Gastrocnemius medialis (tissue), 4 donors: ENCODE measurements around the gene HERC6. TPM values are rescaled to one million over a fixed set of nuclear protein-coding genes. Genes with fewer than 3 reads are reported as not detected.
A peak's percentile ranks its signal among the peaks of the same experiment; 100 is the strongest.

ENCODE experiments used
- ATAC-seq, 2 donors: fragments of 150-250 bp; one replicate each; pipeline ENCODE4 v1.9.1; 2016
- DNase-seq, 2 donors: peaks; one replicate each; pipeline ENCODE4 v3.0.0-alpha.2; 2019
- H3K27ac ChIP-seq, 4 donors: fragments of 200-600 bp; sonication (generic); 1 replicate in 1 of 4; 2 replicates in 3 of 4; pipeline ENCODE4 v1.5.1; 2016 to 2018; ENCODE audit warnings: mild to moderate bottlenecking in 2 of 4, moderate library complexity in 1 of 4
- H3K27me3 ChIP-seq, 3 donors: fragments of 200-600 bp; sonication (generic) in 2 of 3; 1 replicate in 1 of 3; 2 replicates in 2 of 3; pipeline versions ENCODE4 v1.5.1 to v1.6.0; 2016 to 2019; ENCODE audit warnings: mild to moderate bottlenecking in 1 of 3, moderate library complexity in 1 of 3
- H3K36me3 ChIP-seq, 2 donors: fragments of 200-600 bp; sonication (generic) in 1 of 2; one replicate each; pipeline ENCODE4 v1.5.1; 2017 to 2018
- H3K4me1 ChIP-seq, 2 donors: fragments of 200-600 bp; sonication (generic) in 1 of 2; one replicate each; pipeline ENCODE4 v1.5.1; 2016 to 2017; ENCODE audit warnings: mild to moderate bottlenecking in 2 of 2
- H3K4me3 ChIP-seq, 4 donors: fragments of 200-600 bp; sonication (generic) in 3 of 4; 1 replicate in 1 of 4; 2 replicates in 3 of 4; pipeline ENCODE4 v1.5.1; 2016 to 2019; ENCODE audit warnings: mild to moderate bottlenecking in 2 of 4
- H3K9me3 ChIP-seq, 3 donors: fragments of 200-600 bp; sonication (generic) in 2 of 3; 1 replicate in 1 of 3; 2 replicates in 2 of 3; pipeline ENCODE4 v1.5.1; 2016 to 2019
- CTCF ChIP-seq, 5 experiments: fragments of 450-650 bp in 3 of 5; fragments of 200-600 bp in 2 of 5; sonication (generic) in 2 of 5; IDR thresholded peaks in 4 of 5; conservative IDR thresholded peaks in 1 of 5; 1 replicate in 4 of 5; 2 replicates in 1 of 5; pipeline ENCODE4 v1.5.1; 2016 to 2019; ENCODE audit warnings: antibody characterized with exemption in 5 of 5, mild to moderate bottlenecking in 3 of 5, moderate library complexity in 3 of 5
- POLR2A ChIP-seq, 2 donors: fragments of 450-650 bp; IDR thresholded peaks; one replicate each; pipeline ENCODE4 v1.6.1; 2017; ENCODE audit warnings: antibody characterized with exemption in 2 of 2, mild to moderate bottlenecking in 2 of 2, moderate library complexity in 2 of 2
- in situ Hi-C, 4 donors: fragments of 200-750 bp; cut with MboI; loops; one replicate each; pipeline versions ENCODE4 v1.15.0 to v1.8.0; 2017; ENCODE audit warnings: low sequenced_read_pairs in 4 of 4
- intact Hi-C: fragments of 100-400 bp; cut with DNase I; formaldehyde crosslinking; loops from one replicate; pipeline ENCODE4 v1.15.1; 2023; ENCODE audit warnings: low total_unique reads
- total RNA-seq, 4 donors: library from RNA; depleted of rRNA; stranded (reverse); fragments of >200 nt; gene quantifications; one replicate each; pipeline versions ENCODE4 v1.1.0 to v1.2.3, GENCODE V29; 2016

The HERC6 gene
- total RNA-seq, 4 donors from 2014 or later, result 0.42 to 1.6 (median 1.0) TPM

- H3K27ac ChIP-seq, result peak overlapping the region in 1 of 4 donors; percentile 77
- ATAC-seq, result no peak
- no peak for TF ChIP-seq POLR2A (IDR thresholded peaks at IDR 0.05)
- TF ChIP-seq CTCF (IDR thresholded peaks at IDR 0.05 in 4 of 5, conservative IDR thresholded peaks at IDR 0.05 in 1 of 5), result no peak
- in situ Hi-C loops, result no loop called here
- H3K9me3 ChIP-seq, result no peaks in the 10 kb centered on the region
- intact Hi-C loops, result loop anchor here (5.0 kb wide), 1 partner anchor 64 kb away; the partner anchor contains the start of gene PYURF
- H3K4me1 ChIP-seq, result no peaks in the 10 kb centered on the region
- no peaks in the 10 kb centered on the region for H3K36me3 ChIP-seq
- H3K27me3 ChIP-seq, result no peaks in the 10 kb centered on the region
- peak overlapping the region in 3 of 4 donors; percentile 67 to 98 (median 70) for H3K4me3 ChIP-seq
- DNase-seq, result no peak
Measured at GRCh38 chr4:88458104-88458740, 79.6 kb downstream of the HERC6 start.

- Histone ChIP-seq H3K27ac (no peak overlapping the region), H3K36me3 (no peaks in the 10 kb centered on the region), H3K27me3 (no peaks in the 10 kb centered on the region), H3K4me3 (no peak overlapping the region), H3K4me1 (no peaks in the 10 kb centered on the region), H3K9me3 (no peaks in the 10 kb centered on the region)
- intact Hi-C loops (loop anchor here (5.0 kb wide), 1 partner anchor 37 kb away; no protein-coding TSS in a partner anchor), in situ Hi-C loops (no loop called here)
- ATAC-seq (no peak), DNase-seq (no peak)
- TF ChIP-seq POLR2A (IDR thresholded peaks at IDR 0.05) (no peak), CTCF (IDR thresholded peaks at IDR 0.05 in 4 of 5, conservative IDR thresholded peaks at IDR 0.05 in 1 of 5) (no peak)
Measured at GRCh38 chr4:88465653-88466192, 87.1 kb downstream of the HERC6 start.

- no peaks in the 10 kb centered on the region for H3K36me3 ChIP-seq
- DNase-seq, result no peak
- no peak overlapping the region for H3K27ac ChIP-seq
- H3K4me1 ChIP-seq, result no peaks in the 10 kb centered on the region
- intact Hi-C loops (loop anchor here (5.0 kb wide), 1 partner anchor 35 kb away; no protein-coding TSS in a partner anchor), in situ Hi-C loops (no loop called here)
- no peaks in the 10 kb centered on the region for H3K27me3 ChIP-seq
- H3K4me3 ChIP-seq, result no peak overlapping the region
- ATAC-seq, result no peak
- no peaks in the 10 kb centered on the region for H3K9me3 ChIP-seq
- TF ChIP-seq CTCF (IDR thresholded peaks at IDR 0.05 in 4 of 5, conservative IDR thresholded peaks at IDR 0.05 in 1 of 5) (no peak), POLR2A (IDR thresholded peaks at IDR 0.05) (no peak)
Measured at GRCh38 chr4:88467392-88467791, 88.7 kb downstream of the HERC6 start.

- H3K4me1 ChIP-seq, result no peaks in the 10 kb centered on the region
- intact Hi-C loops (no loop called here), in situ Hi-C loops (no loop called here)
- ATAC-seq (no peak), DNase-seq (no peak)
- no peaks in the 10 kb centered on the region for H3K36me3 ChIP-seq
- no peak overlapping the region for H3K4me3 ChIP-seq
- TF ChIP-seq POLR2A (IDR thresholded peaks at IDR 0.05) (no peak), CTCF (IDR thresholded peaks at IDR 0.05 in 4 of 5, conservative IDR thresholded peaks at IDR 0.05 in 1 of 5) (no peak)
- no peaks in the 10 kb centered on the region for H3K27me3 ChIP-seq
- no peak overlapping the region for H3K27ac ChIP-seq
- no peaks in the 10 kb centered on the region for H3K9me3 ChIP-seq
Measured at GRCh38 chr4:88477229-88477860, 98.7 kb downstream of the HERC6 start.
